Ovary (tissue), 9 donors: Measurements from ENCODE around the gene TMEM233. TPM values are rescaled to one million over a fixed set of nuclear protein-coding genes. Genes with fewer than 3 reads are reported as not detected.
A peak's percentile ranks its signal among the peaks of the same experiment; 100 is the strongest.

Source experiments
- DNase-seq, 5 donors: peaks; one replicate each; pipeline ENCODE4 v3.0.0-alpha.2; 2019 to 2020
- H3K27ac ChIP-seq, 2 donors: fragments of 200-600 bp; one replicate each; pipeline versions ENCODE4 v1.5.1 to v1.8.0; 2019 to 2022
- H3K27me3 ChIP-seq: fragments of 200-600 bp; one replicate; pipeline ENCODE4 v1.8.0; 2022
- H3K36me3 ChIP-seq: fragments of 200-600 bp; sonication (generic); one replicate; pipeline ENCODE4 v1.5.1; 2019
- H3K4me1 ChIP-seq: one replicate; pipeline ENCODE4 v1.8.1; 2013; ENCODE audit warnings: mild to moderate bottlenecking, moderate library complexity; ENCODE audit not compliant: insufficient read depth
- H3K4me3 ChIP-seq: fragments of 200-600 bp; sonication (generic); one replicate; pipeline ENCODE4 v1.5.1; 2017
- H3K9me3 ChIP-seq, 2 donors: fragments of 200-600 bp in 1 of 2; sonication (generic) in 1 of 2; one replicate each; pipeline versions ENCODE4 v1.5.1 to v1.8.1; 2013 to 2019; ENCODE audit warnings: mild to moderate bottlenecking in 1 of 2, moderate library complexity in 1 of 2
- CTCF ChIP-seq, 3 donors: fragments of 450-650 bp in 2 of 3; fragments of 200-600 bp in 1 of 3; IDR thresholded peaks; one replicate each; pipeline versions ENCODE4 v1.5.1 to v1.8.0; 2016 to 2022; ENCODE audit warnings: antibody characterized with exemption in 3 of 3, mild to moderate bottlenecking in 1 of 3
- EP300 ChIP-seq: sonication (generic); formaldehyde crosslinking; IDR thresholded peaks from one replicate; pipeline ENCODE4 v1.6.1; 2017; ENCODE audit warnings: antibody characterized with exemption
- POLR2A ChIP-seq: fragments of 450-650 bp; IDR thresholded peaks from one replicate; pipeline ENCODE4 v1.6.1; 2017; ENCODE audit warnings: antibody characterized with exemption, mild to moderate bottlenecking, moderate library complexity
- WGBS, 3 donors: extraction: QIAGEN DNeasy Blood & Tissue Kit in 1 of 3; methylation state at CpG; one replicate each; pipeline versions ENCODE4 v1.1.5 to v1.1.7; 2013 to 2017; 5-methylcytosine and 5-hydroxymethylcytosine counted together
- intact Hi-C, 4 donors: fragments of 100-400 bp; cut with DNase I; formaldehyde crosslinking; loops; one replicate each; pipeline versions ENCODE4 v1.11.0 to v1.15.1; 2022 to 2023
- polyA plus RNA-seq, 2 donors: library from polyadenylated mRNA; stranded (reverse); fragments of 200-250 nt in 1 of 2; fragments of 350-450 nt in 1 of 2; fragmentation: Illumina TruSeq in 1 of 2; extraction: RNeasy Lipid Tissue Mini Kit (QIAGEN cat#74804) in 1 of 2; gene quantifications; one replicate each; pipeline ENCODE4 v1.2.3, GENCODE V29; 2013 to 2014
- total RNA-seq, 7 donors: library from RNA; depleted of rRNA in 2 of 7; stranded (reverse); fragments of >200 nt in 2 of 7; fragmentation: NEBNext Ultra II Directional in 3 of 7; extraction: Animal tissue kit (Norgen Biotek cat#: 25700) in 3 of 7; gene quantifications; one replicate each; pipeline versions ENCODE4 v1.1.0 to v1.2.4, GENCODE V29; 2016 to 2023
- donor health status: DM: no; HTN: no; CAD: no; lungs with moderate emphysema.
- donor health status: DM: no; HTN: no; CAD: no.
- donor health status: Bipolar disorder and iron deficiency.
- donor health status: DM: yes; HTN: yes; CAD: no.
- donor health status: DM: no; HTN: no; CAD: no.
- donor health status: DM: yes; HTN: yes; CAD: no.

The TMEM233 gene
- total and polyA plus RNA-seq, 9 donors = 0.10 to 1.0 (median 0.48) TPM

- intact Hi-C loops = no loop called here
- DNase-seq = no peak
- no peak overlapping the region for H3K27ac ChIP-seq
These were observed 72.7 kb downstream of the TMEM233 start for GRCh38 chr12:119666226-119666795.

GRCh38 chr12:119666900-119667576, 73.5 kb downstream of the TMEM233 start:
- Histone ChIP-seq H3K9me3 (no peaks in the 10 kb centered on the region), H3K4me3 (peak overlapping the region; percentile 94), H3K27me3 (no peaks in the 10 kb centered on the region), H3K36me3 (no peaks in the 10 kb centered on the region), H3K4me1 (peaks cover 3% of the 10 kb centered on the region), H3K27ac (no peak overlapping the region)
- intact Hi-C loops = no loop called here
- no peak for DNase-seq
- TF ChIP-seq EP300 = no peak
- WGBS, 3 donors = 8 to 17% (median 11%) methylated on average over 9 of the region's 9 CpGs

More at GRCh38 chr12:119666226-119666795, 72.7 kb downstream of the TMEM233 start:
- TF ChIP-seq EP300 (no peak), CTCF (IDR thresholded peaks at IDR 0.05) (no peak), POLR2A (no peak)
- H3K4me1 ChIP-seq = peaks cover 3% of the 10 kb centered on the region
- no peaks in the 10 kb centered on the region for H3K36me3 ChIP-seq
- H3K27me3 ChIP-seq = no peaks in the 10 kb centered on the region
- 40 to 67% (median 43%) methylated on average over 2 of the region's 2 CpGs for WGBS, 3 donors
- H3K4me3 ChIP-seq = no peak overlapping the region
- H3K9me3 ChIP-seq = no peaks in the 10 kb centered on the region

GRCh38 chr12:119667577-119668323, 74.2 kb downstream of the TMEM233 start, which contains the start of gene PRKAB1:
TSS of gene PRKAB1 (plus strand) at chr12:119668133. CDS start at chr12:119668245, 112 bp downstream.
- peak; percentile 93 to 96 (median 94) for DNase-seq
- intact Hi-C loops = no loop called here

GRCh38 chr12:119668324-119668841, 74.8 kb downstream of the TMEM233 start:
- Histone ChIP-seq H3K9me3 (no peaks in the 10 kb centered on the region), H3K36me3 (no peaks in the 10 kb centered on the region), H3K27me3 (no peaks in the 10 kb centered on the region), H3K27ac (peak overlapping the region; percentile 51 to 85), H3K4me1 (peaks cover 3% of the 10 kb centered on the region), H3K4me3 (peak overlapping the region; percentile 94)
- TF ChIP-seq EP300 = no peak
- no peak for TF ChIP-seq CTCF (IDR thresholded peaks at IDR 0.05)
- no peak for TF ChIP-seq POLR2A
- DNase-seq = no peak
- 3 to 6% (median 4%) methylated on average over 14 of the region's 14 CpGs for WGBS, 3 donors
- intact Hi-C loops = no loop called here

More at GRCh38 chr12:119667577-119668323, 74.2 kb downstream of the TMEM233 start, which contains the start of gene PRKAB1:
- H3K36me3 ChIP-seq = no peaks in the 10 kb centered on the region
- peaks cover 3% of the 10 kb centered on the region for H3K4me1 ChIP-seq
- TF ChIP-seq POLR2A (no peak), EP300 (no peak), CTCF (IDR thresholded peaks at IDR 0.05) (peak; percentile 78 to 87 (median 82))
- H3K27me3 ChIP-seq = no peaks in the 10 kb centered on the region
- H3K27ac ChIP-seq = peak within 1 kb of the TSS; percentile 51 to 85
- no peaks in the 10 kb centered on the region for H3K9me3 ChIP-seq
- peak within 1 kb of the TSS; percentile 94 for H3K4me3 ChIP-seq
- WGBS, 3 donors = 0 to 1% (median 0%) methylated on average over 69 of the region's 69 CpGs
